Lung microvascular endothelial cell (primary cell): ENCODE results near the gene GAS2. TPM values are rescaled to one million over a fixed set of nuclear protein-coding genes. Genes with fewer than 3 reads are reported as not detected.
"Not testable (repeated sequence)": the region's sequence is repeated elsewhere in the genome, so short reads cannot be mapped to it uniquely, and the experiment has no call there.

ENCODE experiments used
- DNase-seq, 2 donors: peaks; one replicate each; pipeline versions ENCODE4 v3.0.0 to v3.0.0-alpha.2; 2010; ENCODE audit warnings: low read depth in 2 of 2
- total RNA-seq: library from RNA; depleted of rRNA; stranded (reverse); fragments of >200 nt; gene quantifications from 2 replicates; pipeline ENCODE4 v1.2.1, GENCODE V29; 2014

Gene GAS2
- total RNA-seq, result 0.60 and 0.87 TPM in 2 replicates

DNA sequence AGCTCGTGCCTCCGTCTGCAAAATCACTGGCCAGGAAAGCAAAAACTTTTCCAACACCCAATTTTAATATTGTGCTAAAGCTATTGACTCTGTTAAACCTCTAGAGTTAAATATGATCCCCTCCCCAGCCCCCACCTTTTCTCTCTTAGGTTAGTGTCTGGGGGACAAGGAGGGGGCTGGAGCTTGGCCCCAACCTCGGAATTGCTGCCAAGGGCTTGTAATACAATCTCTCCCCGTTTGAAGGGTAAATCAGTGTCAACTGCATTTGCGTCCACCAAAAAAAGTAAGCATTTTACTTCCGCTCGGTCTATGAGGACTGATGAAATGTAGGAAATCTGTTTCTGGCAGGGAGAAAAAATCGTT lies at the start of gene GAS2:
Gene GAS2, plus strand, starts transcription at position 287 of the 363 bp plus-strand sequence. CDS start 8,259 bp downstream, outside the sequence.
- DNase-seq, result no peak

DNA sequence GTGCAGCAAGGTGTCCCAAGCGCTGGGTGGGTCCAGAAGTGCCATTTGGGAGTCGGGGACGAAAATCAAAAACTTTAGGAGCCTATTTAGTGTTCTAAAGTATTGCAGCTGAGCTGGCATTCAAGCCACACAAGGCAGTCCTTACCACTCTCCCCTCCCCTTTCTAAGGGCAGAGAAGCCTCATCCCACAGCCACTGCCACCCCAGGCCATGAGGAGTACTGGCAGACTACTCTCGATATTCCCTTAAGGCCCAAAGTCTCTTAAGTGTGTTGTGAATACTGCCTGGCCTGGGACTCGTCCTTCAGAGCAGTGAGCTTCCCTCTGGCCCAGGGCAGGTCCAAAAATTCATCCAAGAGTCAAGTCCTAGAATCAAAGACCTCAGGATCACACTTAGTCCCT lies 48.5 kb upstream of the GAS2 start:
- no peak for DNase-seq

DNA sequence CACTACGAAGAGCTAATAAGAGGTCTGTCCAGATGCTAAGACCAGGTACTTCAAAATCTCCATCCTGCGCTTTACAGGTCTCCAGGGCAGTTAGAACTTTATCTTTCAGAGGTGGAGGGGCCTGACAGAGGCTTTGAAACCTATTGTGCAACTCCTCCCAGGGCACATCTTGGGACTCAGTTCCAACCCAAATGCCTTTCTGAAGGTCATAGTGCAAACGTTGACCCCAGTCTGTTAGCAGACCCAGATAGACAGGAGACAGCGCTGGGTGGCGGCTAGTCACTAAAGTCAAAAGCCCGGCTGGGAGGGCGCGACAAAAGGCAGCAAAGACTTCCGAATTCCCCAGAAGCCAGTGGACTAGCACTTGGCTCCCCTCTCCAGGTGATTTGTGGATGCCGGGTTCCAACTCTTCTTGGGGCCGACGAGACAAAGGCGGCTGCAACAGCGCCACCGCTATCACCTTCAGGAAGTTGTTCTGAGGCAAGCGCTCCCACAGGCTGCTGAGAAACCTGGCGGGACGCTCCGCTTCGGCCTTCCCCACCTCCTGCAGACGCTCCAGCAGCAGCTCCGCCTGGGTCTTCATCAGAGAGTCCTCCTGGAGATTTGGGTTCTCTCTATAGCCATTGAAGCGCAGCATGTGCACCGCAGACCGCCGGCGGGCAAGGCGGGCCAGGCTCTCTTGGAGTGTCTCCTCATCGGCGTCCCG lies 41.5 kb upstream of the GAS2 start:
- DNase-seq, result peak; percentile 50 to 70

DNA sequence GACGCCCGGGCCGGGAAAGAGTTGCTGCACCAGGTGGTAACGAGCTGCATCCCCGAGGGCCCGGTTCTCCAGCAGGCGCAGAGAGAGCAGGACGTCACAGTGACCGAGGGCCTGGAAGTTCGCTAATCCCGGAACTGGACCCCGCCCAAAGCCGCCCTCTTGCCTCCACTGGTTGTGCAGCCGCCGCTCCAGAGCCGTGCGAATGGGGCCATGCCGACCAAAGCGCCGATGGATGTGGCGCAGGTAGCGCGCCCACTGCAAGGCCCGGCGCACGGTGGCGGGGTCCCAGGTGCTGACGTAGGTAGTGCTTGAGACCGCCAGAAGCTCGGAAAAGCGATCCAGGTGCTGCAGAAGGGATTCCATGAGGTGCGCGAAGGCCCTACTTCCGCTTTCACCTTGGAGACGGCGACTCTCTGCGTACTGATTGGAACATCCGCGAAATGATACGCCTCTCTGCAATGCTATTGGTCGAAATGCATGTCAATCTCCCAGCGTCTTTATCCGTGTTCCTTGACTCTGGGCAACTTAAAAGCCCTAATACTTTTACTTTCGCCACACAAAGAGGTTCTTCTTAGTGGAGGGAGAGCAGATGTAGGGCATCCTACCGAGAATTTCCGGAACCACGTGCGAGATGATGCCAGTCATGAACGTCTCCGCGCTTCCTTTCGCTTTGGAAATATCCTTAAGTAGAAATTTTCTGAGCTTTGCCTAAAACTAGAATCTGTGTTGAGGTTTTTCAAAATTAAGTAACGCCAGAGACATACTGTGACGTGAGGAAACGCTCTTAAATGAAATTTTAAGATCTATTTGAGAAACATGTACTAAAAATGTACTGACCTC lies 40.7 kb upstream of the GAS2 start, which contains the start of gene FANCF:
Gene FANCF, minus strand, starts transcription at position 376 of the 840 bp plus-strand sequence. Its CDS starts 13 bp downstream, at position 363.
- peak; percentile 96 to 99 for DNase-seq

DNA sequence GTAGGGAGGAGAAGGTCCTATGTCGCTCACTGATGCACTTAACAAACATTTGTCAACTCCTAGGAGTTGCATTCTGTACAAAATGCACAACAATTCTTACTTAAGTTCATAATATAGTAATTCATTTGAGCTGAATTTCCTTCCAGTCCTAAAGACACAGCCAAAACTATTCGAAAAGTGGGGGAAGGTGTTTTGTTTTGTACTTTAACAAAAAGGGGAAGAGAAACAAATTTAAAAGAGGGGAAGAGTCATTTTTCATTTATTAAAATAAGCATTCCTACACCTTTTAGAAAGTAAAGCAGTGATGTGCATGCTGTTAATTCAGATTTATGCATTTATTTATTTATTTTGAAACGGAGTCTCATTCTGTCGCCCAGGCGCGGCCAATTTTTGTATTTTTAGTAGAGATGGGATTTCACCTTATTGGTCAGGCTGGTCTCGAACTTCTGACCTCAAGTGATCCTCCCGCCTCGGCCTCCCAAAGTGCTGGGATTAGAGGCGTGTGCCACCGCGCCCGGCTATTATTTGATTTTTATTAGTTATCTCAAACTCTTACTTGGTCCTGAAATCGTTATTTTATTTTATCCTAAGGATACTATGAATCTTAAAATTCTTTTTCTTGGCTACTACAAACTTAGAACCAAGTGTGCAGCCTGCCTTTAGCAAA lies 39.7 kb upstream of the GAS2 start:
- no peak for DNase-seq

GRCh38 chr11:22627421-22627820 lies 39.0 kb upstream of the GAS2 start:
- DNase-seq, result no peak

DNA sequence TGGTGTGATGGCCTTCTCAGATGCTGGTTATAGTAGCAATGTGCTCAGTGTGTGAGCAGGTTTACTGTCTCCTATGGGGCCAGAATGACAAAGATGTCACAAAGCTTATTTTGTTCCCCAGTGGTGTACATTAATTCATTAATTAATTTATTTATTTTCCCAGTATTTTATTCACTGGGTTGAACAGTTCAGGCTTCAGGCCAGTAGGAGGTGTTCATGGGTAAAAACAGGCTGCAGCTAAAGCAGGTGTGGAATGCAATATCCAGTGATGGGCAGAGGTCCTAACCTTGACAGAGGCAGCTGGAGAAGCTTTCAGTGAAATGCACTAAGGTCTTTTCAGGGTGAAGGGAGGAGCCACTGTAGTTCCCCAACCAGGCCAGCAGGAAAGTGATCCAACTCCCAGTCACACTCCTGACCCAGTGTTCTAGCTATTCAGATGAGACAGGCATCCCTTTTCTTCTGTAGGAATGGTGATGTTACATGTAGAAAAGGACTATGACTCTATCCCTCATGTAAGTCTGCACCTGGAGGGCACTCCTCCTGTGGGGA lies 33.0 kb upstream of the GAS2 start:
- DNase-seq, result no peak

DNA sequence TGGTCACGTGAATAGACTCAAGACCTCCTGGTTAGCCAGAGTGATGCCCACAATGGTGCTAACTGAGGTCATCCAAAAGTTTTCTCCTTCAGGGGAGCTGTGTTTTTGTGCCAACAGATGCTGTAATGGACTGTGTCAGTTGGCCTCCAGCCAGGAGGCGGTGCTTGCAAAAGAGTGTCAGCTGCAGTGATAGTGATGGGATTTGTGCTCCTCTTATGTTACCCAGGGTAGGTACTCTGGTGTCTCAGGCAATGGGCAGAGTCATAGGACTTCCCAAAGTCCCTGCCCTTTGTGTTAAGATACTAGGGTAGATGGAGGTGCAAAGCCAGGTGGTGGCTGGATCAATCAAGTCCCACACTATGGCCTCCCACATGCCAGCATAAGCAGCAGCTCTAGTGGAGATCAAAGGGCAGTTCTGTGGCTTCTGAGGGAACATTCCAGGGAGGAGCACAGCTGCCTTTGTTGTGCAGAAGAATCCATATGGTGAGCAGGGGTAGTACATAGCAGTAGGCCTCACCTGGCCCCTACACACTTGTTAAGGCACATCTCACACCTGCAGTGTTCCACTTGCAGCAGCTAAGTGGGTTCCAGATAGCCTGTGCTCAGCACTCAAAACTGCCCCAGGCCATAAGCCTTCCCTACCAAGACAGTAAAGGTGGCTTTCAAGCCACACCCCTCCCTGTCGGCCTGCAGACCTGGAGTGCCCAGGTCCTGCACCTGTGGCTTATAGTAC lies 31.3 kb upstream of the GAS2 start:
- peak; percentile 8 to 17 for DNase-seq

DNA sequence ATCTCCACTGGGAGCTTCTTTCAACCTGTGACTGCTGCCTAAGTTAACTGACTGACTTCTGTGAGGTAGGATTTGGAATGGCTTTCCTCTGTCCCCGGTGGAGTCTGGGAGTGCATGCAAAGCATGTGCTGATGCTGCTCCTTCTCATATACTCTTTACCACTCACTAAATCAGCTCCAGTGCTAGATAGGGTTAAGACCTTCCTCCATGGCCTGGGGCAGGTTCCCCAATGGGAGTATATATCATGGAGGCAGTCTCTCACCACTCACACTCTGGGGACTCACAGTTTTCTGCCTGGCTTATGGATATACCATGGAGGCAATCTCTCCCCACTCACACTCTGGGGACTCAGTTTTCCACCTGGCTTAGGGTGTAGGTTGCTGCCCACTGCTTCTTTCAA lies 30.7 kb upstream of the GAS2 start:
- DNase-seq, result no peak

- DNase-seq, result no peak
Measured at GRCh38 chr11:22640862-22641261, 25.5 kb upstream of the GAS2 start.

DNA sequence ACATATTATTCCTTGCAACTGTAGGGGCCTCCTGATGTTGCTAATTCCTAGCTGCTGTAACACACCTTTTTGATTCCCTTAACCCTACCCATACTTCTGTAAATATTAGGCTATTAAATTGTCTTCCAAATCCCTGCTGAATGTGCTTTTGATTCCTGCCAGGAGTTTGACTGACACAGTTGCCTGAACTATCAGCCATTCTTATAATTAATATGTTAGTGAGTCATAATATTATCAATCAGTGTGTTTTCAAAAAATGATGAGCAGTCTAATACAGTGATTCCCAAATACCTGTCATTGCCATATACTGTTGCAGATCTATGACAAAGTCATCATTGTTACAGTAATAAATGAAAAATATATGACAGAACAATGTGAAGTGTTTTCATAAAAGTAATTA lies 24.9 kb upstream of the GAS2 start:
- no peak for DNase-seq

DNA sequence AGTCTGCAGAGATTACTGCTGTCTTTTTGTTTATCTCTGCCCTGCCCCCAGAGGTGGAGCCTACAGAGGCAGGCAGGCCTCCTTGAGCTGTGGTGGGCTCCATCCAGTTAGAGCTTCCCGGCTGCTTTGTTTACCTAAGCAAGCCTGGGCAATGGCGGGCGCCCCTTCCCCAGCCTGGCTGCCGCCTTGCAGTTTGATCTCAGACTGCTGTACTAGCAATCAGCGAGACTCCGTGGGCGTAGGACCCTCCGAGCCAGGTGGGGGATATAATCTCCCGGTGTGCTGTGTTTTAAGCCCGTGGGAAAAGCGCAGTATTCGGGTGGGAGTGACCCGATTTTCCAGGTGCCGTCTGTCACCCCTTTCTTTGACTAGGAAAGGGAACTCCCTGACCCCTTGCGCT lies 14.1 kb upstream of the GAS2 start:
- not testable (repeated sequence) for DNase-seq

DNA sequence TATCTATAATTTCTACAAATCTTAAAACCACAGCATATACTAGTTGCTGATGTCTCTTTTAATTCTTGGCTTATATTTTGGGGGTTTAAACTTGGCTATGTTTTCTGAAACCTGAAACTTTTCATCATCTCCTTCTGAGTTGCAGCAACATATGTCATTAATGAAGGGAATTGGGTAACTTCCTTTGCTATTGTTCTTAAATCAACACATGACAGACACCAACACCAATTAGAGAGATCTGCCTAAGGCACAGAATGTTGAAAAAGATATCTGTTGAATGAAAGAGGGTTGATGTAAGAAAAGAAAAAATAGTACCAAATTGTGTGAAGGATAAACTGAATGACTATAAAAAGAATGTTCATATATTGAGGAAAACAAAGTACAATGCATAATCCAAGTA lies 10.3 kb upstream of the GAS2 start:
- DNase-seq, result peak in 1 of 2 donors; percentile 8

DNA sequence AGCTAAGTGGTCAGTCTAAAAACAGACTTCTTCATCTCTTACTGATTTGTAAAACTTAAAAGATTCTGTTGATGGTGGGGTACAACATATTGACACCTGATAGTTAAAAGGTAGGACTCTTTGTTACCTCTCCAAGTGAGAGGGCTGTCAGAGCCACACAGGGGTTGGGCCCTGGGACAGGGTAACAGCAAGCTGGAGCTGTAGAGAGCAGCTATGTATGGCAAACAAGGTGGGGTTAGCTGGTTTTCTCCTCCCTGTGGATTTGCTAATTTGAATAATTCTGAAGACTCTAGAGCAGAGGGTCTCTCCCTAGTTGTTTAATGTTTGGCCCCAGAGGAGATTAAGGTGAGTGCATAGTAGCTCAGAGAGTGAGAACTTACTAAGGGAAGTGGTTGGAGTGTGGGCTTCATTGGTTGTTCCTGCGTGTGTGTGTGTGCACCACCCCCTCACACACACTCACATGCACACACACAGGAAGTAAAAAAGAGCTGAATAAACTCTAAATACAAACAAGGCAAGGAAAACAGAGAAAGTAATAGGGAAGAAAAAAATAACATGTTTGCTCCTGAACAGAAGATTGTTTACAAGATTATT lies 9.2 kb upstream of the GAS2 start:
- DNase-seq, result no peak

DNA sequence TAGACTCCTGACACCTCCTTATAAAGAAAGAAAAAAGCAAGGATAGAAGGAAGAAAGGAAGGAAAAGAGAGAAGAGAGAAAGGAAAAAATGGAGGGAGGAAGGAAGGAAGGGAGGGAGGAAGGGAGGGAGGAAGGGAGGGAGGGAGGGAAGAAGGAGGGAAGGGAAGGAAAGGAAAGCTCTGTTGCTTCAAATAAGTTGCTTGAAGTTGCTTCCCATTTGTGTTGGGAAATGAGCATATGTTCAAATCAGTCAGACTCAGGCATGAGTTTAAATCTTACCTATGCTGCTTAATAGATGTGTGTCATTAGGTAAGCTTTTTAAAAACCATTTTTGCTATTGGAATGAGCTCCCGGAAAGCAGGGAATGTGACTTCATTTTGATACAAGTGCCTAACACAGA lies 6.6 kb upstream of the GAS2 start:
- no peak for DNase-seq

- DNase-seq, result no peak
Measured at GRCh38 chr11:22666688-22667439, 453 bp downstream of the GAS2 start.

GRCh38 chr11:22668005-22668796 lies 1.8 kb downstream of the GAS2 start:
- DNase-seq, result no peak

GRCh38 chr11:22669368-22669767 lies 3.0 kb downstream of the GAS2 start:
- DNase-seq, result no peak

- DNase-seq, result peak in 1 of 2 donors; percentile 21
Measured at GRCh38 chr11:22670830-22671229, 4.4 kb downstream of the GAS2 start.
